ENCODE data around the gene EHMT1. TPM values are rescaled to one million over a fixed set of nuclear protein-coding genes. Genes with fewer than 3 reads are reported as not detected.
A peak's percentile ranks its signal among the peaks of the same experiment; 100 is the strongest.

Gene EHMT1
- total and polyA plus RNA-seq, 2 of the 13 experiments (the other 11 are each of a cell fraction or from before 2014, with no cell fraction given): 23.0 to 27.1 TPM

- TF ChIP-seq IRF2 (CRISPR knock-in tag; IDR thresholded peaks at IDR 0.05) (no peak), ZBTB34 (CRISPR knock-in tag; IDR thresholded peaks at IDR 0.05) (no peak), MATR3 (CRISPR knock-in tag; IDR thresholded peaks at IDR 0.05) (no peak), PATZ1 (CRISPR knock-in tag; IDR thresholded peaks at IDR 0.05) (peak; percentile 32), GPBP1L1 (CRISPR knock-in tag; IDR thresholded peaks at IDR 0.05) (no peak), SRSF9 (IDR thresholded peaks at IDR 0.05; ENCODE audit: borderline replicate concordance, insufficient read depth, low read depth, low read length, poor library complexity, severe bottlenecking) (no peak), ATM (IDR thresholded peaks at IDR 0.05; ENCODE audit: borderline replicate concordance) (no peak), MXD4 (CRISPR knock-in tag; IDR thresholded peaks at IDR 0.05) (no peak), ZNF513 (CRISPR knock-in tag; conservative IDR thresholded peaks at IDR 0.05) (no peak), ZEB1 (IDR thresholded peaks at IDR 0.05; ENCODE audit: insufficient replicate concordance, low read depth) (no peak), ZNF143 (CRISPR knock-in tag; IDR thresholded peaks at IDR 0.05) (peak; percentile 31; the same call in 1 of the 2 replicates), LCORL (IDR thresholded peaks at IDR 0.05) (no peak), LCORL (CRISPR knock-in tag; IDR thresholded peaks at IDR 0.05) (no peak), NKX3-1 (CRISPR knock-in tag; IDR thresholded peaks at IDR 0.05) (0 out of 2 replicates have a peak, but pooled peaks have one; percentile 13), ATAD3A (CRISPR knock-in tag; IDR thresholded peaks at IDR 0.05) (no peak), SYNCRIP (IDR thresholded peaks at IDR 0.05; ENCODE audit: insufficient read depth, low read depth, low read length) (no peak), STAT5B (CRISPR knock-in tag; IDR thresholded peaks at IDR 0.05) (no peak), ZNF34 (CRISPR knock-in tag; IDR thresholded peaks at IDR 0.05; ENCODE audit: borderline replicate concordance) (no peak), AFF4 (CRISPR knock-in tag; IDR thresholded peaks at IDR 0.05) (no peak)
Observed at GRCh38 chr9:137618105-137619067, at the start of gene EHMT1 (continued).

Data from HepG2 (cell line).